B cell (primary cell): ENCODE measurements around the gene IGF1. TPM values are rescaled to one million over a fixed set of nuclear protein-coding genes. Genes with fewer than 3 reads are reported as not detected.

Source experiments
- ATAC-seq: fragments of 200-7000 bp; cut with Tn5 transposase; one replicate; pipeline ENCODE4 v1.10.0; 2021; ENCODE audit warnings: low read depth, mild to moderate bottlenecking, moderate number of reproducible peaks, moderate library complexity
- CTCF ChIA-PET: fragments of 350-600 bp; sonication (Branson Sonifier 250); formaldehyde crosslinking; loops from one replicate; lab custom pipeline; 2021; ENCODE audit warnings: antibody characterized with exemption, inconsistent platforms; lab: Charles Lee
- POLR2A ChIA-PET: fragments of 350-600 bp; sonication (Branson Sonifier 250); formaldehyde crosslinking; loops from one replicate; lab custom pipeline; 2021; ENCODE audit warnings: antibody characterized with exemption; lab: Charles Lee
- DNase-seq: peaks from one replicate; pipeline ENCODE4 v3.0.0; 2013
- H2AFZ ChIP-seq: 2 replicates; pipeline ENCODE4 v1.6.1; 2012; ENCODE audit warnings: mild to moderate bottlenecking, low read depth, low read length; ENCODE audit not compliant: insufficient read depth, poor library complexity, severe bottlenecking
- H3K27ac ChIP-seq, 2 donors: 1 replicate in 1 of 2; 2 replicates in 1 of 2; pipeline ENCODE4 v1.5.1; 2012 to 2013; ENCODE audit warnings: low read length in 2 of 2, mild to moderate bottlenecking in 2 of 2, moderate library complexity in 1 of 2
- H3K27me3 ChIP-seq, 4 experiments: fragments of 200-600 bp in 1 of 4; sonication (generic) in 1 of 4; replicated peaks in 1 of 4; 1 replicate in 2 of 4; 2 replicates in 2 of 4; pipeline versions ENCODE4 v1.6.1 to v1.7.0; 2013 to 2016; ENCODE audit warnings: low read length in 3 of 4, mild to moderate bottlenecking in 2 of 4, mixed read lengths in 1 of 4, moderate library complexity in 1 of 4; ENCODE audit not compliant: insufficient read depth in 4 of 4, control insufficient read depth in 3 of 4; ENCODE audit errors: control extremely low read depth in 1 of 4
- H3K36me3 ChIP-seq, 2 experiments: replicated peaks in 1 of 2; 1 replicate in 1 of 2; 2 replicates in 1 of 2; pipeline versions ENCODE4 v1.6.1 to v1.7.1; 2013; ENCODE audit warnings: low read length in 1 of 2; ENCODE audit not compliant: insufficient read depth in 2 of 2, control insufficient read depth in 1 of 2; ENCODE audit errors: control extremely low read depth in 1 of 2, extremely low read depth in 1 of 2
- H3K4me1 ChIP-seq, 2 donors: fragments of 200-600 bp in 1 of 2; sonication (generic) in 1 of 2; 1 replicate in 1 of 2; 2 replicates in 1 of 2; pipeline versions ENCODE4 v1.5.1 to v1.6.1; 2013 to 2017; ENCODE audit warnings: low read length in 2 of 2; ENCODE audit not compliant: control insufficient read depth in 2 of 2, insufficient read depth in 2 of 2
- H3K4me2 ChIP-seq: replicated peaks from 2 replicates; pipeline ENCODE3; 2012; ENCODE audit warnings: mild to moderate bottlenecking, low read depth, low read length; ENCODE audit not compliant: poor library complexity, severe bottlenecking
- H3K4me3 ChIP-seq, 5 experiments: fragments of 200-600 bp in 1 of 5; sonication (generic) in 1 of 5; 1 replicate in 3 of 5; 2 replicates in 2 of 5; pipeline versions ENCODE4 v1.5.1 to v1.7.0; 2011 to 2016; ENCODE audit warnings: low read length in 4 of 5, mild to moderate bottlenecking in 4 of 5, low read depth in 2 of 5, control low read depth in 1 of 5, moderate library complexity in 1 of 5; ENCODE audit not compliant: insufficient read depth in 1 of 5; ENCODE audit errors: control extremely low read depth in 1 of 5, extremely low read depth in 1 of 5
- H3K79me2 ChIP-seq: fragments of 200-600 bp; sonication (generic); one replicate; pipeline ENCODE4 v1.6.0; 2016; ENCODE audit warnings: low read length; ENCODE audit not compliant: control insufficient read depth, insufficient read depth
- H3K9ac ChIP-seq: fragments of 200-600 bp; sonication (generic); 2 replicates; pipeline ENCODE4 v1.6.1; 2017; ENCODE audit warnings: mild to moderate bottlenecking, low read length, moderate library complexity
- H3K9me3 ChIP-seq, 3 donors: one replicate each; pipeline versions ENCODE4 v1.6.1 to v1.7.1; 2013; ENCODE audit warnings: low read length in 2 of 3; ENCODE audit not compliant: control insufficient read depth in 2 of 3, insufficient read depth in 1 of 3; ENCODE audit errors: control extremely low read depth in 1 of 3
- H4K20me1 ChIP-seq: 2 replicates; pipeline ENCODE4 v1.6.0; 2012; ENCODE audit warnings: mild to moderate bottlenecking, low read length; ENCODE audit not compliant: insufficient read depth, control insufficient read depth, poor library complexity, severe bottlenecking
- H3K27ac Mint-ChIP-seq: one replicate; pipeline ENCODE4 v1.8.0; 2021; ENCODE audit warnings: mixed read lengths
- H3K27me3 Mint-ChIP-seq: one replicate; pipeline ENCODE4 v1.8.0; 2021; ENCODE audit warnings: mixed read lengths
- H3K4me1 Mint-ChIP-seq: one replicate; pipeline ENCODE4 v1.8.0; 2021; ENCODE audit warnings: mixed read lengths
- H3K4me3 Mint-ChIP-seq: one replicate; pipeline ENCODE4 v1.8.0; 2021; ENCODE audit warnings: mixed read lengths
- H3K9me3 Mint-ChIP-seq: one replicate; pipeline ENCODE4 v1.8.0; 2022; ENCODE audit warnings: mixed read lengths; ENCODE audit not compliant: insufficient read depth
- EZH2 ChIP-seq: IDR thresholded peaks from 2 replicates; pipeline ENCODE4 v1.6.1; 2012; ENCODE audit warnings: borderline replicate concordance, low read depth, mild to moderate bottlenecking, moderate library complexity, low read length; ENCODE audit not compliant: insufficient read depth, poor library complexity, severe bottlenecking
- WGBS: methylation state at CpG from one replicate; pipeline ENCODE4 v1.1.5; 2013; ENCODE audit warnings: missing lambda C conversion rate; ENCODE audit not compliant: insufficient coverage; 5-methylcytosine and 5-hydroxymethylcytosine counted together
- intact Hi-C: fragments of 100-400 bp; cut with micrococcal nuclease; formaldehyde crosslinking; loops from one replicate; pipeline ENCODE4 v1.10.0; 2022
- polyA plus RNA-seq: library from polyadenylated mRNA; depleted of rRNA; stranded (reverse); fragments of >200 nt; gene quantifications from 2 replicates; pipeline ENCODE4 v1.2.3, GENCODE V29; 2012
- total RNA-seq, 2 donors: library from RNA; stranded (reverse); fragments of 120-200 nt in 1 of 2; gene quantifications; 1 replicate in 1 of 2; 2 replicates in 1 of 2; pipeline versions ENCODE4 v1.2.3 to v1.2.4, GENCODE V29; 2013 to 2022
- TF ChIP-seq, protein P1 (sequence below): fragments of 200-600 bp; IDR thresholded peaks from one replicate; pipeline ENCODE4 v1.8.0; 2022; ENCODE audit warnings: antibody characterized with exemption, mild to moderate bottlenecking

Gene IGF1
- total and polyA plus RNA-seq, 2 donors (not counting 1 experiment from before 2014, with no cell fraction given): 0.21 TPM; not detected in 1

- H3K27ac ChIP-seq: no peak overlapping the region
- intact Hi-C loops: no loop called here
- no peak overlapping the region for H3K4me3 Mint-ChIP-seq
- no peak overlapping the region for H3K4me2 ChIP-seq
- H3K9me3 Mint-ChIP-seq: no peaks in the 10 kb centered on the region
- ChIA-PET CTCF (interaction anchor here (1.0 to 4.1 kb wide), 3 partner anchors 541 to 710 kb away, joined by 3 to 59 read pairs (median 3); no protein-coding TSS in a partner anchor), POLR2A (interaction anchor here (0.6 kb wide), 1 partner anchor 420 kb away, joined by 6 read pairs; the partner anchor contains the start of gene WASHC3)
- no peaks in the 10 kb centered on the region for H3K9me3 ChIP-seq
- H3K4me1 ChIP-seq: peaks cover 30 to 37% of the 10 kb centered on the region in 2 donors
- H3K36me3 ChIP-seq: no peaks in the 10 kb centered on the region
- H2AFZ ChIP-seq: no peak overlapping the region
- no peak overlapping the region for H3K9ac ChIP-seq
- peaks cover 4% of the 10 kb centered on the region for H3K27me3 Mint-ChIP-seq
- peak overlapping the region; percentile 8 for H3K27ac Mint-ChIP-seq
- ATAC-seq: no peak
- no peak overlapping the region for H3K4me3 ChIP-seq
- no peaks in the 10 kb centered on the region for H4K20me1 ChIP-seq
- DNase-seq: no peak
- peaks cover 32% of the 10 kb centered on the region for H3K4me1 Mint-ChIP-seq
- TF ChIP-seq EZH2: no peak
- no peaks in the 10 kb centered on the region for H3K27me3 ChIP-seq
- H3K79me2 ChIP-seq: no peaks in the 10 kb centered on the region
Measured at GRCh38 chr12:102481705-102482425, 1.5 kb upstream of the IGF1 start.

GRCh38 chr12:102479939-102480338 lies 424 bp downstream of the IGF1 start:
- no peaks in the 10 kb centered on the region for H3K9me3 Mint-ChIP-seq
- H3K27me3 ChIP-seq: no peaks in the 10 kb centered on the region
- H3K36me3 ChIP-seq: no peaks in the 10 kb centered on the region
- peaks cover 17% of the 10 kb centered on the region for H3K27me3 Mint-ChIP-seq
- WGBS: no CpG with 5 or more reads among the region's 4 CpGs
- ATAC-seq: no peak
- no peak overlapping the region for H3K4me3 Mint-ChIP-seq
- no peak overlapping the region for H3K27ac ChIP-seq
- H3K79me2 ChIP-seq: no peaks in the 10 kb centered on the region
- intact Hi-C loops: no loop called here
- peaks cover 29 to 34% of the 10 kb centered on the region in 2 donors for H3K4me1 ChIP-seq
- H3K27ac Mint-ChIP-seq: no peak overlapping the region
- H3K9ac ChIP-seq: no peak overlapping the region
- CTCF ChIA-PET: interaction anchor here (0.9 to 1.1 kb wide), 2 partner anchors 540 to 542 kb away, joined by 4 to 5 read pairs; no protein-coding TSS in a partner anchor
- no peak for DNase-seq
- POLR2A ChIA-PET: no interaction called here
- H3K4me1 Mint-ChIP-seq: peaks cover 30% of the 10 kb centered on the region
- no peaks in the 10 kb centered on the region for H4K20me1 ChIP-seq
- H3K9me3 ChIP-seq: no peaks in the 10 kb centered on the region
- peak overlapping the region; percentile 24 for H3K4me2 ChIP-seq
- H2AFZ ChIP-seq: no peak overlapping the region
- H3K4me3 ChIP-seq: no peak overlapping the region
- TF ChIP-seq EZH2: no peak
- TF ChIP-seq, protein P1, sequence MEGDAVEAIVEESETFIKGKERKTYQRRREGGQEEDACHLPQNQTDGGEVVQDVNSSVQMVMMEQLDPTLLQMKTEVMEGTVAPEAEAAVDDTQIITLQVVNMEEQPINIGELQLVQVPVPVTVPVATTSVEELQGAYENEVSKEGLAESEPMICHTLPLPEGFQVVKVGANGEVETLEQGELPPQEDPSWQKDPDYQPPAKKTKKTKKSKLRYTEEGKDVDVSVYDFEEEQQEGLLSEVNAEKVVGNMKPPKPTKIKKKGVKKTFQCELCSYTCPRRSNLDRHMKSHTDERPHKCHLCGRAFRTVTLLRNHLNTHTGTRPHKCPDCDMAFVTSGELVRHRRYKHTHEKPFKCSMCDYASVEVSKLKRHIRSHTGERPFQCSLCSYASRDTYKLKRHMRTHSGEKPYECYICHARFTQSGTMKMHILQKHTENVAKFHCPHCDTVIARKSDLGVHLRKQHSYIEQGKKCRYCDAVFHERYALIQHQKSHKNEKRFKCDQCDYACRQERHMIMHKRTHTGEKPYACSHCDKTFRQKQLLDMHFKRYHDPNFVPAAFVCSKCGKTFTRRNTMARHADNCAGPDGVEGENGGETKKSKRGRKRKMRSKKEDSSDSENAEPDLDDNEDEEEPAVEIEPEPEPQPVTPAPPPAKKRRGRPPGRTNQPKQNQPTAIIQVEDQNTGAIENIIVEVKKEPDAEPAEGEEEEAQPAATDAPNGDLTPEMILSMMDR: no peak
